Breast epithelium (tissue), 3 donors: ENCODE measurements around the gene PDLIM3.

Experiments used
- CTCF ChIP-seq, 3 donors: fragments of 450-650 bp; IDR thresholded peaks; one replicate each; pipeline ENCODE4 v1.5.1; 2016 to 2017; ENCODE audit warnings: antibody characterized with exemption in 3 of 3, mild to moderate bottlenecking in 3 of 3, moderate library complexity in 3 of 3
- POLR2A ChIP-seq: fragments of 450-650 bp; IDR thresholded peaks from one replicate; pipeline ENCODE4 v1.6.1; 2016; ENCODE audit warnings: antibody characterized with exemption, mild to moderate bottlenecking, moderate library complexity

GRCh38 chr4:185510806-185511205, 24.5 kb downstream of the PDLIM3 start:
- TF ChIP-seq CTCF (IDR thresholded peaks at IDR 0.05) (no peak), POLR2A (no peak)
